EH (cell line): Measurements from ENCODE around the gene LARP4B.
"Not testable (repeated sequence)": the region's sequence is repeated elsewhere in the genome, so short reads cannot be mapped to it uniquely, and the experiment has no call there.

ENCODE experiments used
- DNase-seq: peaks from one replicate; pipeline ENCODE4 v3.0.0-alpha.2; 2015; ENCODE audit warnings: low read depth

Gene LARP4B

DNA sequence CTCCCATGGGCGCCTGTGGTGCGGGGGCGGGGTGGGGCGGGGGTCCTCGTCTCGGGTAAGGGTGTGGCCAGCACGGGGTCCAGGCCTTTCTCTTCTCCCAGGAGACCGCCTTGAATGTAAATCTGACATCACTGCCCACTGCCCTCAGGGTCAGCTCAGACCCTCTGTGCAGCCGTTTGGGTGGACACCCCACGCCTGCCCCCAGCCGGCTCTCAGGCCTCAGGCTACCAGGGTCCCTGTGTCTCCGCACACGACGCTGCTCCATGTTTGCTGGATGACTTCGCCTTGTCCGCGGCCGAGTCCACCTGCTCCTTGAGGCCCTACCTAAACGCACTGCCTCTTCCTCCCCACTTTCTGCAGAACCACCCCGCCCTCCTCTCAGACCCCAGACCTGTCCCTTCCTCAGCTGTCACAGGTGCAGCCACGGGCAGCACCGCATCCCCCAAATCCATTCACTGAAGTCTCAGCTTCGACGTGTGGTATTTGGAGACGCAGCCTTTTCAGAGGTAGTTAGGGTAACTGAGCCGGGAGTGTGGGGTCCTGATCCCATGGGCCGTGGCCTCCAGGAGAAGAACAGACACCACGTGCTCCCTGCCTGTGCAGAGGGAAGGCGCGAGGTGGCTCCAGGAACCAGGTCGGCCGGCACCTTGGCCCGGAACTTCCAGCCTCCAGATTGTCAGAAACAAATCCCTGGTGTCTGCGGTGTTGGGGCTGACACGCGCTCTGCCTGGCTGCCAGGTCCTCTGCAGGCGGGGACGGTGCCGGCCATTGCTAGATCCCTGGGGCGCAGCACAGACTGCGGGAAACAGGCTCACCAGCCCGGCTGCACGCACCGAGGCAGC lies 144.7 kb downstream of the LARP4B start:
- no peak for DNase-seq

DNA sequence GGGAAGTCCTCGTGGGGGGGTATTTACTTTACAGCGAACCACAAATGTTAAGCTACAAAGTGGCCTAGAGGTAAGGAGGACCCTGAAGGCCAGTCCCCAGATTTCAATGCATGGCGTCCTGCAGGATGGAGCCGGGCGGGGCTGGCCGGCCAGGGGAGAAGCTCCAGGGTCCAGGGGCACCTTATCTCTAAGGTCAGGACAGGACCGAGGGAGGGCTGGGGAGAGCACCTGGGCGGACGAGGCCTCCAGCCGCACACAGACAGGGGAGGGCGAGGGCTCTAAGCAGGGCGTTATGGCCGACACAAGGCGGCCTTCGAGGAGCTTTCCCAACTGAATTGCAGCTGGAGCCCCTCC lies 145.7 kb downstream of the LARP4B start:
- no peak for DNase-seq

DNA sequence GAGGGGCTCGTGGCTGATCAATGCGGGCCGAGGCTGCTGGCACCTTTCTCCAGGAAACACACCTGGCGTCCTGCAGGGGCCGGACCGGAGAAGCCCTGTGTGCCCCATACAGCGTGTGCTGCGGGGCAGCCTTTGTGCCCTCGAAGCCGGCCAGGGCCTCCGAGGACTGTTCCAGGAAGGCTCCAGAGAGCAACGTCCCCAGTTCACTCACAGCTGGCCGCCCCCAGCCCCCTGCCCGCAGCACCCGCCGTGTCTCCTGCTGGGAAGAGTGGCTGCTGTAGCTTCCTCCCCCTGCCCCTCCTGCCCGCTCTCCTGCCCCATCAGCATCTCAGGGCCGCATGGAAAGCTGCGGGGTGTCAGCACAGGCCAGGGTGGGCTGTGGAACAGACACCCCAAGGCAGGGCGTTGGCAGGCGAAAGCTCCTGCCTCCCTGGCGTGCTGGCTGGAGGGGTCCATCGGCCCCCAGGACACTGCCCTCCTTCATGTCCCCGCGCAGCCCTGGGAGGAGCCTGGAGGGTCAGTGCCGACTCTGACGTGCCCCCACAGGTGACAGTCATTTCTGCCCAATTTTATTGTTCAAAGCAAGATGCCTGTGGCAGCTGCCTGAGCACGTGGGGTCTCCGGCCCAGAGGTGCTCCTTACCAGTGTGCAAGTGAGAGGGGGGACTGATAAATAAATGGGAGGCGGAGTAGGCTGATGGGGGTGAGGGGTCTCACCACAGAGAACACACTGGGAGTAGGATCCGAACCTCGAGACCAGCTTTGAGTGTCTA lies 146.2 kb downstream of the LARP4B start:
- no peak for DNase-seq

DNA sequence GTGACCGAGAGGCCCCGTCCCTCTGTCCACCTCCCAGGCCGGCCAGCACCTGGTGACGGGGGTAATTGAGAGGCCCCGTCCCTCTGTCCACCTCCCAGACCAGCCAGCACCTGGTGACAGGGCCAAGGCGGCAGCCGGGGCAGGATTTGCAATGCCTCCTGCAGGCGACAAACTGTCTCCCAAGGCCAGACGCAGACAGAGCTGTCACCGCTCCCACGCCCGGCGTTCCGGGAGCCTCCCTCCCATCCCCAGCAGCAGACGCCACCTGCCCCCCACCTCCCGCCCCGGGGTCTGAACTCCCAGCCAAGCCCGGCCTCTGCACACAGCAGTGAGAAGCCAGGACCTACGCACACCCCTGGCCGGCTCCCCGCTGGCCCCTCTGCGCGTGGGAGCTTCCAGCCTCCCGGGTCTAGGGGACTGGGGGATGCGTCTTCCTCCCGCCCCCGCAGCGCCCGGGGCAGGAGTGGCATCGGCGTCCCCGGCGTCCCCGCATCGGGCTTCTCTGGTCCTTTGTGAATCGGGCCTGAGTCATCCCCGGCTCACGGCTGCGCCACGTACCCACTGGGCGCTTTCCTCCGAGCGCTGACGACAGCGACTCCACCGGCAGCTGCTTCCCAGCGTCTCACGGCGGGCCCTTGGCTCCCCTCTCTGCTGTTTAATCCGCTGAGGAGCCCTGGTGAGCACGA lies 147.0 kb downstream of the LARP4B start:
- peak; percentile 89 for DNase-seq

DNA sequence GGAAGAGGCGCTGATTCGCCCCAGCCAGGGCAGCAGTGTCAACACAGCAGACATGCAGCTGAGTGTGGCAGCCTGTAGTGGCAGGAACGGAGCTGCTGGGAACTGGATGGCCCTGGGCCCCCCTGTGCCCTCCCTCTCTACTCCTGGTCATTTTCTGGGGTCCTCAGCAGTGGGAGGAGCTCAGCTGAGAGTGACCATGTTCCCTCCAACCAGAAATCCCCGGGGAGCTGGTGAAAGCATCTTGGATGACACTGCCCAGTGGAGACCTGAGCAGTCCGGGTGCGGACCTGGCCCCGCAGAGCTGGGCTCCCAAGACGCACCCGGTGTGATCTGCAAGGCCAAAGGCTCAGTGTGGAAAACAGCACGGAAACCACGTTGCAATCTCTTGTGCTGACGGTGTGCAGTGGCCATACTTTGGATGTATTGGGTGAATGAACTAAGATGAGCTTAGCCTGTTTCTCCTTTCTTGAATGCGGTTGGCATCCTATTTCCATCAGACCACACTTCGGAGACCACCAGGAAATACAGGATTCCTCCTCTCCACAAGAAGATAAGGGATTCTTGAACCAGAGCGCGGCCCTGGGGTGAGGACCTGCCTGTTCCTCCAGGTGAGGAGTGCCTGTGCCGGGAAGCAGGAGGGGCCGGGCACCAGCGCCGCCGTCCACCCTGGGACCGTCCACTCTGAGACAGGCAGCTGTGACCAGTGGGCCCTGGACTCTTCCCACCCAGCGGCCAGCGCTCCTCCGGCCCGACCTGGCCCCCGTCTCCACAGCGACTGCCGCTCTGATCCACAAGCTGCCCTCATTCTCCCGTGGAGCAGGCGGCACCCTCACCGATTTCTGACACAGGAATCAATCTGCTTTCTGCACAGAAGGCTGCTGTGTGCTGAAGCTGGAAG lies 148.5 kb downstream of the LARP4B start:
- no peak for DNase-seq

DNA sequence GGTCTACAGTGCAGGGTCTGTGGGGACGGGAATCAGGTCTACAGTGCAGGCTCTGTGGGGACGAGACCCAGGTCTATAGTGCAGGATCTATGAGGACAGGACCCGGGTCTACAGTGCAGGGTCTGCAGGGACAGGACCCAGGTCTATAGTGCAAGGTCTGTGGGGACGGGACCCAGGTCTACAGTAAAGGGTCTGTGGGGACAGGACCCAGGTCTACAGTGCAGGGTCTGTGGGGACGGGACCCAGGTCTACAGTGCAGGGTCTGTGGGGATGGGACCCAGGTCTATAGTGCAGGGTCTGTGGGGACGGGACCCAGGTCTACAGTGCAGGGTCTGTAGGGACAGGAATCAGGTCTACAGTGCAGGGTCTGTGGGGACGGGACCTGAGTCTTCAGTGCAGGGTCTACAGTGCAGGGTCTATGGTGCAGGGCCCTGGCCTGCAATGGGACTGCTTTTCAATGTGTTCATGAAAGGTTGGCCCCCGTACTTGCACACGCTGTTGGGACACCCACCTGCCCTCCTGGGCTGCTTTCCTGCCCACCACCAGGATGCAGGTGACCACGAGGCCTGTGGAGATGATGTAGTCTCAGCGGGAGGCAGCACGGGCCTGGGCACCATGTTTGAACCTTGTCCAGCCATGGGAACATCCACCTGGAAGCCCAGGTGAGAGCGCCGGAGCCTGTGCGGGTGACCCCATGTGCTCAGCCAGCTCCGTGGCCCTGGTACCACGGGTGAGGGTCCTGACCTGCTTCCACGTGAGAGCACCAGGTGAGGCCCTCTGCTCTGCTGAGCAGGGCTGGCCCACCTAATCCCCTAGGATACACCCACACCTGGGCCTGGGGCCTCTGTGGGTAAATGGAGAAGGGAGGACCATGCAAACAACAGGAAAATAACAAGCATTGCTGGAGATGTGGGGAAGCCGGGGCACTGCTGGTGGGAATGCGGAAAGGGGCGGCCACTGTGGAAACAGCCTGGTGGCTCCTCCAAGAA lies 150.7 kb downstream of the LARP4B start:
- DNase-seq, result no peak

DNA sequence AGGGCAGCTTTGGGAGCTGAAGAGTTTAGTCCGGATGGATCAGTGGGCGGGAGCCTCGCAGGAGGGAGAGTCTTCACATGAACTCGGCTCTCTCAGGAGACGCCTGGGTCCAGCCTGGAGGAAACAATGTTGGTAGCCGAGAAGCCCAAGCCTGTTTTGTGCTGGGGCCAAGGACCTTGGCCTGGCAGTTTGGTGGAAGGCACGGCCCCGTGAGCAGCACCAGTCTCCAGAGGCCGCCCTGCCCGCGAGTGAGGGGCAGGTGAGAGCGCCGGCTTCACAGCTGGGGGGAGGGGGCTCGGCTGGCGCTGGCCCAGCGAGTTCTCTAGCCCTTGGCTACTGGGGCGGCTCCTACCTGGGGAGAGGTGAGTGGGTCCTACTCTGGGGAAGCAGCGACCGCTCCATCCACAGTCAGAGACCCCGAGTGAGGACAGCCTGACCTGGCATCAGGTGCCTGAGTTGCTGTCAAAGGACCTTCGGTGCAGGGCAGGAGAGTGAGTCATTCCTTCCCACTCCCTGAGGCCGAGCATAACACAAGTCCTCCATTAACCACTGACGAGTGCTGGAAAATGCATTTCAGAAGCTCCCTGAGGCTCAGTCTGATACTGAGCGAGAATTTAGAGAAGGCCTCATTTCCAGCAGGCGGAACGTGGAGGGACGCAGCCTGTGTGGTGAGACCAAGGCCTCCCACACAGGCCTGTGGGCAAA lies 152.7 kb downstream of the LARP4B start:
- DNase-seq, result peak; percentile 20

DNA sequence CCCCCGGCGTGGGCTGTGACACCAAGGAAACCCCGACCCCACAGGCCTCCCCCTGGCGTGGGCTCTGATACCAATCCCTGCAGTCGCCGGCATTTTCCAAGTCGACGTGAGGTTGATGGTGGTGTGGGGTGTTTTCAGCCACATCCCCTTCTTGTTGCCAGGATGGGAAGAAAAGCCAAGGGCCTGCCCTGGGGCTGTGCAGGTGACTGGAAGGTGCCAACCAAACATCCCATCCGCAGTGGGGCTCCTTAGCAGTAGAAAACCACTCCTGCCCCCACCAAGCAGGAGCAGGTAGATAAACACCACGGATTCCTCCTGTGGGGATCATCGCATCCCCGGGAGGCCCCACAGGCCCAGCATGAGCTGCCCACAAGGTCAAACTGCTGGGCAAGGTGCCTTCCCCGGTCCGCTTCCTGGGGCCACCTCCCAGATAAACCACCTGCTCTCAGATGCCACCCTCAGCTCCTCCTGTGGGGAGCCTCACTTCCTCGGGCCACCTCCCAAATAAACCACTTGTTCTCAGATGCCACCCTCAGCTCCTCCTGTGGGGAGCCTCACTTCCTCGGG lies 153.5 kb downstream of the LARP4B start:
- DNase-seq, result no peak

DNA sequence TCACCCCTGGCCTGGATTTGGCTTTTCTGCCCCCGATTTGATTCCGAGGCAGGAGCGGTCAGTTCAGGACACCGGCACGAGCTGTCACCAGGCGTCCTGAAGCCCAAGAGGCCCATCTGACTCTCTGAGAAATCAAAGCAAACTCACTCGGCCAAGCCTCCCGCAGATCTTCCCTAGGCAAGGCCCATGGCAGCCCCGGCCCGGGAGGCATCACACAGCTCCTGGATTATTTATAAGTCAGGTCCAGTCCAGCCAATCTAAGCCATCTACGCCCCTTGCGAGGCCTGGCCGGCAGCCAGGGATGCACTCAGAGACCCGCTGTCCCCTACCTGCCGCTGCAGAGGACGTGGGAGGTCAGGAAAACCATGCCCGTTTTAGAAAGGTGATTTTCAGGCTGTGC lies 154.7 kb downstream of the LARP4B start:
- DNase-seq, result no peak

DNA sequence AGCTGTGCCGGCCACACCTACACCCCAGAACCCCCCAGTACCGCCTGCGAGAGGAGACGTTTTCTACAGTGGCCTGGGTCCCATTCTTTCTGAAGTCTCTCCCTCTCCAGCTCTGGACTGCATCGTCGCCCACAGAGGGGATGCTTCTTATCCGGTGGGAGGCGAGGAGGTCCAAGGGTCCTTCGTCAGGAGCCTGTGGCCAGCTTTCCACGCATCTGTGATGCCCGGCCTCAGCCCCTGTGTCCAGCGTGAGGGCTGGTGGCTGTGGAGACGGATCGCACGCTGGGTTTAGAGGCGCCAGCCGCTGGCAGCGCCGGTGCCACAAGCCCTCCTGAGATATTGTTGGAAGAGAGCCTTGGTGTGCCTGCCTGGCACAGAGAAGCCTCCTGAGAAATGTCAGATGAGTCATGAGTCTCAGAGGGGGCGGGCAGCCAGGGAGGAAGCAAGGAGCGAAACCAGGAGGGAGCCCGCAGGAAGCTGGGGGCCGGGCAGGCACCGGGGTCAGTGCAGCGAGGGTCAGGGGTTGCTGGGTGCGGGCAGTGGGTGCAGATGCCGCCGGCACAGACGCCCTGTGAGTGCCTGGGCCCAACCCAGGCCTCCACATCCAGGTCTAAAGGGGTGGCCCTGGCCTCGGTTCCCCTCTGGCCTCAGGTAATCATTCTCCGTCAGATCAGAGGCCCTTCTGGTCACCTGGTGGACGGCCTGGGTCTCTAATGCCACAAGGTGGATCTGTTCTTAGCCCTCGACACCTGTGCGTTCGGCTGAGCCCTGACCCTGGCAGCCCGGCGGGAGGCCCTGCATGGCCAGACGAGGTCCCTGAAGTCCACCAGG lies 156.0 kb downstream of the LARP4B start:
- peak; percentile 43 for DNase-seq

DNA sequence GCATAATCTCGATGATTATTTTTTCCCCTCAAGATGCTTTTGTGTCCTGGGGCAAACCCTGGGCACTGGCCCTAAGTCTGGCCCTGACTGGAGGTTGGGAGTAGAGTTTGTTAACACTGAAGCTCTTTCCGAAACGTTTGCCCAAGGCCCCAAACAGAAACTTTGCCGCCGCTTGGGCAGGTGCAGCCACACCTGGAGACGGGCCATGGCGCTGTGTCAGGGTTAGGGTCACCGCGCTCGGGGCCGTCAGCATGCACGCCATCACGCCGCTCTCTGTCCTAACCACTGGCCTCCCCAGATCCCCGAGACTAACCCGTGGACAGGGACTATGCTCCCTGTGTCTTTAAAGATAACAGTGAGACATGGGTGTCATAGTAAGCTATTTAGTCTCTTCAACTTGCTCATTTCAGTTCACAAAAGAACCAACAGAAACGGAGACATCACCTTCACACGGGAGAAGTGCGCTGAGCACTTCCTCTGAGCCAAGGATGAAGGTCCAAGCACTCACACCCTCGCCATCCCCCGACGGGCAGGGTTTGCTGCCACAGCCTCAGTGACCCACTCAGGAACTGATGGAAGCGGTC lies 156.8 kb downstream of the LARP4B start:
- DNase-seq, result no peak

DNA sequence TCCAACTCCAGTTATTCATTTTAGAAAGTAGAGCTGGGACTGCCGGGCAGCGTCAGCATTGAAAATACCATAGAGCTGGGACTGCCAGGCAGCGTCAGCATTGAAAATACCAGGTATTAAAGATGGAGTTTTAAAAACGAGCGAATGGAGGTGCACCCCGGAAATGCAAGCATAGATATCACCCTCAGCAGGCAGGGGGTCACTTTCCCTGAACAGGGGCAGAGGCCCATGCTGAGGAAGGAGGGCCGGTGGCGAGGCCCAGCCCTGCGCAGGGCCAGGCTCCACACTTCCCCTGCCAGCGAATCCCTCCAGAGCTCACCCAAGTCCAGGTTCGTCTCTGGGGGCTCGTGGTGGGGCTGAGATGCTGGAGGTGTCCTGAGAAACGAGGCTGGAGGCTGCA lies 157.3 kb downstream of the LARP4B start:
- no peak for DNase-seq

DNA sequence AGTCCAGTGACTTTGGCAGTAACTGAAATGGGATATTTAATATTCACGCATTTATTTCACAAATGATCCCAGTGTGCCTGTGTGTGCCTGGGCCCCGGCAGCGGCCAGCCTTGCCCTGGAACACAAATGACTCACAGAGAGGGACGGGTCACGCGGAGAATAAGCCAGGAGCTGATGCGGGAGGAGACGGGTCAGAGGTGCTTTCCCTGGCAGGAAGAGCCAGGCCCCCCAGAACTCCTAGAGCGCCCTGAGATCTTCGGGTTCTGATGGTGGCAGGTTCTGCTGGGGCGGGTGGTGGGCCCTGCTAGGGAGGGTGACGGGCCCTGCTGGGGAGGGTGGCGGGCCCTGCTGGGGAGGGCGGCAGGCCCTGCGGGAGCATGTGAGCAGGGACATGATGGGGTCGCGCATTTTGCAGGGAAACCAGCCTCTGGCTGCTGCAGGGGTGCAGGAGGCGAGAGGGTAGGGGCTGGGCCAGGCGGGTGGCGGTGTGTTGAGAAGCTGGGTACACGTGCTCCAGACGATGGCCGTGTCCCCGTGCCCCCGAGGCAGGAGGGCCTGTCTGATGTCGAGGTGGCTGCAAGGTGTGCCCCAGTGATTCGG lies 157.8 kb downstream of the LARP4B start:
- DNase-seq, result no peak

DNA sequence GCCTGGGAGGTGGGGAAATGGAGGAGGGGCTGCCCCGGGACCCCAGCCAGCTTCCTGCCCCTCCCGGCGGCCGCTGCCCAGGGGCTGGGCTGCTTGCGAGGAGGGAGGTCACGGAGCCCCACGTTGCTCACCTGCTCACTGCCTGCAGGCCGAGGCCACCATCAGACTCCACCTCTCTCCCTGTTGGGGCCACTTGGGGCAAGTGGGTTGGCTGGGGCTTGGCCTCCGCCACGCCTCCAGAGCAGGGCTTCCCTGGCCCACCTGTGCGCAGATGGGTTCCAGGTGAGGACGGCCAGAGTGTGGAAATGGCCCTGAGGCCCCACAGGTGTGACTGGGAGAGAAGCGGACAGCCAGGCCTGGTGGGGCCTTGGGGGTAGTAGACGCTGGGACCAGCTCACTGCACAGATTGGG lies 159.3 kb downstream of the LARP4B start:
- DNase-seq, result no peak

DNA sequence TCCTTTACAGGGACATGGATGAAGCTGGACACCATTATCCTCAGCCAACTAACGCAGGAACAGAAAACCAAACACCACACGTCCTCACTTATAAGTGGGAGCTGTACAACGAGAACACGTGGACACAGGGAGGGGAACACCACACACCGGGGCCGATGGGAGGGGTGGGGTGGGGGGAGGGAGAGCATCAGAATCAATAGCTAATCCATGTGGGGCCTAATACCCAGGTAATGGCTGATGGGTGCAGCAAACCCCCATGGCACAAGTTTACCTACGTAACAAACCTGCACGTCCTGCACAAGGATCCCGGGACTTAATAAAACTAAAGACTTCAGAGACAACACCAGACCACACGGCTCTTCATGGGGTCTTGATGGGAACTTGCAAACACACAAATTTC lies 159.9 kb downstream of the LARP4B start:
- no peak for DNase-seq

DNA sequence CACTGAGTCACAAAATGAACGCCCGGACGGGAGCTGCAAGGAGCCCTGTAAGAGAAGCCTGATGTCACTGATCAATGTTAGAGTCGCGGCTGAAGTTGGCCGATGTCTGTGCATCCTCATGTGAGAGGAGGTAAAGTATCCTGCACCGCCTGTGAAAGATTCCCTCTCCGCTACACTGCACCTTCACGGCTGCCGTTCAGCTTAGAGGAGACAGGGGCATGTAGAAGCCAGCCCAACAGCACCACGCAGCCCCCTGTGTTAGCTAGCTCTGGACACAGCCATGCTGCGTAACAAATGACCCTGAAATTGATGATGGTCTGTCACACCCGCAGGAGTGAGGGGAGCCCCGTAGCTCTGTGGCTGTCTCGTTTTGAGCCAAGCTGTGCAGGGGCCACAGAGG lies 160.5 kb downstream of the LARP4B start:
- no peak for DNase-seq

DNA sequence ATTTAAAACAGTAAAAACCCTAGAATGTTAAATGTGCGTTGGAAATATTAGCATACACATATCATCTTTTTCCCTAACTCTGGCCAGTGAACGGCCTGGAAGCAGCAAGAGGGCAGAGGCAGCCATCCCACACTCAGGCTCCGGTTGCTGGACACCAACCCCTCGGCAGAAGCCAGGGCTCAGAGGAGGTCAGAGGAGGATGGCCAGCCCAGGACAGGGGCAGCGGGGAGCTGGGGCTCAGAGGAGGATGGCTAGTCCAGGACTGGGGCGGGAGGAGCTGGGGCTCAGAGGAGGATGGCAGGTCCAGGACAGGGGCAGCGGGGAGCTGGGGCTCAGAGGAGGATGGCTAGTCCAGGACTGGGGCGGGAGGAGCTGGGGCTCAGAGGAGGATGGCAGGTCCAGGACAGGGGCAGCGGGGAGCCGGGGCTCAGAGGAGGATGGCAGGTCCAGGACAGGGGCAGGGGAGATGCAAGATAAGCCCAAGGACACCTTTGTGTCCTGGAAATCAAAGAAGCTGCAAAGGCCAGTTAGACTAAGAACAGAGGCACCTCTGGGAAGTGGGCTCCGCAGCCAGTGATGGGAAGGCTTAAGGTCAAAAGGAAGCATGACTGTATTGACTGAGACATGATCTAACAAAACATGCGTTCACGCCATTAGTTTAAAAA lies 161.3 kb downstream of the LARP4B start:
- DNase-seq, result not testable (repeated sequence)
